Pancreas (tissue), 10 donors: Measurements from ENCODE around the gene VARS1. TPM values are rescaled to one million over a fixed set of nuclear protein-coding genes. Genes with fewer than 3 reads are reported as not detected.

Experiments used
- ATAC-seq, 4 donors: fragments of 200-7000 bp; cut with Tn5 transposase; one replicate each; pipeline versions ENCODE4 v1.8.0 to v1.9.1; 2020; ENCODE audit warnings: mild to moderate bottlenecking in 4 of 4, moderate library complexity in 4 of 4
- DNase-seq, 6 donors: peaks; one replicate each; pipeline ENCODE4 v3.0.0-alpha.2; 2020
- FAIRE-seq: peaks from 2 replicates; lab custom pipeline; 2012; peaks lifted over from hg19 to GRCh38; lab: Jason Lieb, UNC
- H3K27ac ChIP-seq, 4 donors: fragments of 200-600 bp; sonication (generic); 1 replicate in 3 of 4; 2 replicates in 1 of 4; pipeline versions ENCODE4 v1.5.0 to v1.8.0; 2020
- H3K27me3 ChIP-seq, 4 donors: fragments of 200-600 bp; one replicate each; pipeline ENCODE4 v1.8.0; 2021
- H3K36me3 ChIP-seq, 3 donors: fragments of 200-600 bp; sonication (generic) in 1 of 3; one replicate each; pipeline versions ENCODE4 v1.5.0 to v1.8.0; 2020 to 2021
- H3K4me1 ChIP-seq, 3 donors: fragments of 200-600 bp; one replicate each; pipeline ENCODE4 v1.8.0; 2021
- H3K4me3 ChIP-seq, 4 donors: fragments of 200-600 bp; sonication (generic) in 2 of 4; one replicate each; pipeline versions ENCODE4 v1.5.0 to v1.8.0; 2020 to 2021
- H3K9me3 ChIP-seq, 4 donors: fragments of 200-600 bp; one replicate each; pipeline ENCODE4 v1.8.0; 2021
- WGBS, 2 donors: extraction: QIAGEN DNeasy Blood & Tissue Kit; methylation state at CpG; one replicate each; pipeline ENCODE4 v1.1.7; 2013; 5-methylcytosine and 5-hydroxymethylcytosine counted together
- intact Hi-C, 3 donors: fragments of 100-400 bp; cut with DNase I; formaldehyde crosslinking; loops; one replicate each; pipeline versions ENCODE4 v1.11.1 to v1.14.2; 2022
- polyA plus RNA-seq, 2 donors: library from polyadenylated mRNA; stranded (reverse); fragments of 200-250 nt; gene quantifications; one replicate each; pipeline ENCODE4 v1.2.3, GENCODE V29; 2013
- total RNA-seq, 6 donors: library from RNA; stranded (reverse); fragmentation: NEBNext Ultra II Directional in 4 of 6; extraction: Animal tissue kit (Norgen Biotek cat#: 25700) in 4 of 6; gene quantifications; one replicate each; pipeline versions ENCODE4 v1.2.1 to v1.2.4, GENCODE V29; 2021 to 2023
- TF ChIP-seq, protein P1 (sequence below), 4 donors: fragments of 200-600 bp; sonication (generic) in 3 of 4; IDR thresholded peaks; one replicate each; pipeline versions ENCODE4 v1.5.0 to v1.8.0; 2021; ENCODE audit warnings: antibody characterized with exemption in 4 of 4
- donor health status: healthy with polysubstance abuse.
- donor health status: DM: no; HTN: no; CAD: no; lungs with moderate emphysema.
- donor health status: DM: no; HTN: no; CAD: no.
- donor health status: control.
- donor health status: control.
- donor health status: Bipolar disorder and iron deficiency.
- donor health status: DM: yes; HTN: yes; CAD: no.
- donor health status: DM: no; HTN: no; CAD: no.
- donor health status: DM: no; HTN: no; CAD: no.
- donor health status: DM: yes; HTN: yes; CAD: no.

Gene VARS1
- total and polyA plus RNA-seq, 8 donors: 22.0 to 67.3 (median 36.3) TPM

- Histone ChIP-seq H3K4me3 (no peak overlapping the region), H3K4me1 (no peaks in the 10 kb centered on the region), H3K36me3 (no peaks in the 10 kb centered on the region), H3K27me3 (no peaks in the 10 kb centered on the region), H3K9me3 (no peaks in the 10 kb centered on the region), H3K27ac (no peak overlapping the region)
- no peak for ATAC-seq
- DNase-seq: peak in 1 of 6 donors; percentile 22
- intact Hi-C loops: loop anchor here in 1 of 3 donors (5.0 kb wide), 1 partner anchor 85 kb away; the partner anchor contains the start of gene LY6G5C
- TF ChIP-seq, protein P1, sequence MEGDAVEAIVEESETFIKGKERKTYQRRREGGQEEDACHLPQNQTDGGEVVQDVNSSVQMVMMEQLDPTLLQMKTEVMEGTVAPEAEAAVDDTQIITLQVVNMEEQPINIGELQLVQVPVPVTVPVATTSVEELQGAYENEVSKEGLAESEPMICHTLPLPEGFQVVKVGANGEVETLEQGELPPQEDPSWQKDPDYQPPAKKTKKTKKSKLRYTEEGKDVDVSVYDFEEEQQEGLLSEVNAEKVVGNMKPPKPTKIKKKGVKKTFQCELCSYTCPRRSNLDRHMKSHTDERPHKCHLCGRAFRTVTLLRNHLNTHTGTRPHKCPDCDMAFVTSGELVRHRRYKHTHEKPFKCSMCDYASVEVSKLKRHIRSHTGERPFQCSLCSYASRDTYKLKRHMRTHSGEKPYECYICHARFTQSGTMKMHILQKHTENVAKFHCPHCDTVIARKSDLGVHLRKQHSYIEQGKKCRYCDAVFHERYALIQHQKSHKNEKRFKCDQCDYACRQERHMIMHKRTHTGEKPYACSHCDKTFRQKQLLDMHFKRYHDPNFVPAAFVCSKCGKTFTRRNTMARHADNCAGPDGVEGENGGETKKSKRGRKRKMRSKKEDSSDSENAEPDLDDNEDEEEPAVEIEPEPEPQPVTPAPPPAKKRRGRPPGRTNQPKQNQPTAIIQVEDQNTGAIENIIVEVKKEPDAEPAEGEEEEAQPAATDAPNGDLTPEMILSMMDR (IDR thresholded peaks at IDR 0.05): no peak
- WGBS, 2 donors: 68% methylated on average over 6 of the region's 6 CpGs
- no peak for FAIRE-seq
Observed at GRCh38 chr6:31767096-31767645, 28.4 kb downstream of the VARS1 start.

GRCh38 chr6:31765910-31766794 lies 29.4 kb downstream of the VARS1 start:
- no peaks in the 10 kb centered on the region for H3K27me3 ChIP-seq
- DNase-seq (peak in 1 of 6 donors; percentile 70), FAIRE-seq (no peak), ATAC-seq (peak in 1 of 4 donors; percentile 32)
- WGBS, 2 donors: 40 to 47% methylated on average over 41 to 42 of the region's 42 CpGs
- no peak overlapping the region for H3K27ac ChIP-seq
- intact Hi-C loops: loop anchor here in 1 of 3 donors (5.0 kb wide), 1 partner anchor 84 kb away; the partner anchor contains the start of gene LY6G5C
- no peaks in the 10 kb centered on the region for H3K36me3 ChIP-seq
- H3K4me1 ChIP-seq: no peaks in the 10 kb centered on the region
- TF ChIP-seq, protein P1 (IDR thresholded peaks at IDR 0.05): no peak
- H3K4me3 ChIP-seq: no peak overlapping the region
- no peaks in the 10 kb centered on the region for H3K9me3 ChIP-seq

DNA sequence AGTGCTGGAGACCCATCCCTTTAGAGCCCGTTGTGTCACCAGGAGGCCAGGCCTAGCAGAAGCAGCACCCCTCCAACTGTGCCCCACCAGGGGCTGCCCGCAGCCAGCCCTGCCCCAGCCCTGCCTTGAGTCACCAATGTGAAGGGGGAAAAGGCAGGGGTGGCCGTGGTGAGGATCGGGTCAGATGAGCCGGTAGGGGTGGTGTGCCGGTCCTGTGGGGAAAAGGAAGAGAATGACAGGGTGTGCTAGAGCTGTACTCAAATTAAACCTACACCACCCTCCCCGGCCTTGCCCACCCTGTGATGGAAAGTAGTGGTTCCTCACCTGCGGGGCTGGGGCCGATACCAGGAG lies 30.0 kb downstream of the VARS1 start:
- FAIRE-seq (no peak), DNase-seq (peak in 1 of 6 donors; percentile 41), ATAC-seq (no peak)
- Histone ChIP-seq H3K4me1 (no peaks in the 10 kb centered on the region), H3K27ac (no peak overlapping the region), H3K4me3 (no peak overlapping the region), H3K27me3 (no peaks in the 10 kb centered on the region), H3K36me3 (no peaks in the 10 kb centered on the region), H3K9me3 (no peaks in the 10 kb centered on the region)
- intact Hi-C loops: loop anchor here in 1 of 3 donors (5.0 kb wide), 1 partner anchor 83 kb away; the partner anchor contains the start of gene LY6G5C
- 80 to 85% methylated on average over 9 of the region's 9 CpGs for WGBS, 2 donors
- TF ChIP-seq, protein P1 (IDR thresholded peaks at IDR 0.05): no peak

DNA sequence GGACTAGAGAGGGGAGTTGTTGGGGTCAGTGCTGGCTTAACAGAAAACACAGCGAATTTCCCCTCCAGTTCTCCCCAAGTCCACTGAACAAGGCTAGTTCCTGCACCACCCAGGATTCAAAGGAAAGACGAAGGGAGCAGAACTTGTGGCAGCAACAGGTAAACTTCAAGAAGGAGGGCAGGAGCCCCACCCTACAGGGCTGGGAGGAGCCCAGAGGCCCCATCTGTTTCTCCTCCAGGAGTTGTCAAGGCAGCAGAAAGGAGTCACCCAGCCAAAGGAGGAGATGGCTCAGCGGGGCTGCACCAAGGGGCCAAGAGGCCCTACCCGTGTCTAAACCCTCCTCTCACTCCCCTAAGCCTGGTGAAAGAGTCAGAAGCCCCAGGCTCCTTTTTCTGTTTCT lies 31.4 kb downstream of the VARS1 start:
- no peak for DNase-seq
- Histone ChIP-seq H3K4me1 (no peaks in the 10 kb centered on the region), H3K4me3 (no peak overlapping the region), H3K27me3 (no peaks in the 10 kb centered on the region), H3K9me3 (no peaks in the 10 kb centered on the region), H3K27ac (no peak overlapping the region), H3K36me3 (no peaks in the 10 kb centered on the region)
- ATAC-seq: no peak
- intact Hi-C loops: no loop called here
- 80 to 89% methylated on average over 4 of the region's 4 CpGs for WGBS, 2 donors
- FAIRE-seq: no peak
- TF ChIP-seq, protein P1 (IDR thresholded peaks at IDR 0.05): no peak
